BE2C (cell line): ENCODE data around the gene PLA2G10.
"Not testable (repeated sequence)": the region's sequence is repeated elsewhere in the genome, so short reads cannot be mapped to it uniquely, and the experiment has no call there.

ENCODE experiments used
- DNase-seq: peaks from one replicate; pipeline ENCODE4 v3.0.0-alpha.2; 2020
- H3K27me3 ChIP-seq: fragments of 250-450 bp; sonication (Bioruptor Pico); 2 replicates; pipeline ENCODE4 v1.5.1; 2020; ENCODE audit warnings: mild to moderate bottlenecking
- H3K36me3 ChIP-seq: fragments of 250-450 bp; sonication (Bioruptor Pico); 2 replicates; pipeline ENCODE4 v1.5.1; 2020; ENCODE audit warnings: mild to moderate bottlenecking
- H3K4me1 ChIP-seq: fragments of 250-450 bp; sonication (Bioruptor Pico); 2 replicates; pipeline ENCODE4 v1.5.1; 2020
- H3K4me3 ChIP-seq: 2 replicates; pipeline ENCODE4 v1.5.1; 2011; ENCODE audit warnings: low read depth, low read length
- H3K9me3 ChIP-seq: fragments of 250-450 bp; sonication (Bioruptor Pico); 2 replicates; pipeline ENCODE4 v1.5.1; 2020
- TF ChIP-seq, protein P1 (sequence below): IDR thresholded peaks from 2 replicates; pipeline ENCODE4 v1.5.1; 2012; ENCODE audit warnings: mild to moderate bottlenecking, low read depth, low read length

Gene PLA2G10

DNA sequence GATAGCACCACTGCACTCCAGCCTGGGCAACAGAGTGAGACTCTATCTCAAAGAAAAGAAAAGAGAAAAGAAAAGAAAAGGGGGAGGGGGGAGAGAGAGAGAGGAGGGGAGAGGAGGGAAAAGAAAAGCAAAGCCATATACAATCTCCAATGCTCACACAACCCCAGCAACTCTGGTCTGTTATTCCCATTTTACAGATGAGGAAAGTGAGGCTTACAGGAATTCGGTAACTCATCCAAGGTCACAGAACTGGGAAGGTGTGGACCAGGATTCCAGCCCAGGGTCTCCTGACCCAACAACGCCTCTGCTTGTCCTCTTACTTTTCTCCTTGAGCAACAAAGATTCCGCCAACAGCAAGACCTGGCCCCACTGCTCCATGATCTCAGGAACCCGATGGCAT is 13.0 kb downstream of the PLA2G10 start:
- Histone ChIP-seq H3K36me3 (no peaks in the 10 kb centered on the region), H3K27me3 (no peaks in the 10 kb centered on the region; the same call in 1 of the 2 replicates), H3K4me1 (no peaks in the 10 kb centered on the region), H3K9me3 (no peaks in the 10 kb centered on the region), H3K4me3 (no peak overlapping the region)
- TF ChIP-seq, protein P1, sequence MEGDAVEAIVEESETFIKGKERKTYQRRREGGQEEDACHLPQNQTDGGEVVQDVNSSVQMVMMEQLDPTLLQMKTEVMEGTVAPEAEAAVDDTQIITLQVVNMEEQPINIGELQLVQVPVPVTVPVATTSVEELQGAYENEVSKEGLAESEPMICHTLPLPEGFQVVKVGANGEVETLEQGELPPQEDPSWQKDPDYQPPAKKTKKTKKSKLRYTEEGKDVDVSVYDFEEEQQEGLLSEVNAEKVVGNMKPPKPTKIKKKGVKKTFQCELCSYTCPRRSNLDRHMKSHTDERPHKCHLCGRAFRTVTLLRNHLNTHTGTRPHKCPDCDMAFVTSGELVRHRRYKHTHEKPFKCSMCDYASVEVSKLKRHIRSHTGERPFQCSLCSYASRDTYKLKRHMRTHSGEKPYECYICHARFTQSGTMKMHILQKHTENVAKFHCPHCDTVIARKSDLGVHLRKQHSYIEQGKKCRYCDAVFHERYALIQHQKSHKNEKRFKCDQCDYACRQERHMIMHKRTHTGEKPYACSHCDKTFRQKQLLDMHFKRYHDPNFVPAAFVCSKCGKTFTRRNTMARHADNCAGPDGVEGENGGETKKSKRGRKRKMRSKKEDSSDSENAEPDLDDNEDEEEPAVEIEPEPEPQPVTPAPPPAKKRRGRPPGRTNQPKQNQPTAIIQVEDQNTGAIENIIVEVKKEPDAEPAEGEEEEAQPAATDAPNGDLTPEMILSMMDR, result no peak
- no peak for DNase-seq

DNA sequence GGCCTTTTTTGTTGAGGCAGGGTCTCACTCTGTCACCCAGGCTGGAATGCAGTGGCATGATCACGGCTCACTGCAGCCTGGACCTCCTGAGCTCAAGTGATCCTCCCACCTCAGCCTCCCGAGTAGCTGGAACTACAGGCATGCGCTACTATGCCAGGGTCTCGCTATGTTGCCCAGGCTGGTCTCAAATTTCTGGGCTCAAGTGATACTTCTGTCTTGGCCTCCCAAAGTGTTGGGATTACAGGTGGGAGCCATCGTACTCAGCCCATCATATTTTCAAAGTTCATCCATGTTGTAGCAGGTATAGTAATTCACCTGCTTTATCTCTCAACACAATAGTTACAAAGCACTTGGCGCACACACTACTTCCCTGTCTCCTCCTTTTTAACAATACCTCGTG is 13.7 kb downstream of the PLA2G10 start:
- not testable (repeated sequence) for H3K9me3 ChIP-seq, DNase-seq, H3K27me3 ChIP-seq, H3K4me1 ChIP-seq, H3K36me3 ChIP-seq, H3K4me3 ChIP-seq

DNA sequence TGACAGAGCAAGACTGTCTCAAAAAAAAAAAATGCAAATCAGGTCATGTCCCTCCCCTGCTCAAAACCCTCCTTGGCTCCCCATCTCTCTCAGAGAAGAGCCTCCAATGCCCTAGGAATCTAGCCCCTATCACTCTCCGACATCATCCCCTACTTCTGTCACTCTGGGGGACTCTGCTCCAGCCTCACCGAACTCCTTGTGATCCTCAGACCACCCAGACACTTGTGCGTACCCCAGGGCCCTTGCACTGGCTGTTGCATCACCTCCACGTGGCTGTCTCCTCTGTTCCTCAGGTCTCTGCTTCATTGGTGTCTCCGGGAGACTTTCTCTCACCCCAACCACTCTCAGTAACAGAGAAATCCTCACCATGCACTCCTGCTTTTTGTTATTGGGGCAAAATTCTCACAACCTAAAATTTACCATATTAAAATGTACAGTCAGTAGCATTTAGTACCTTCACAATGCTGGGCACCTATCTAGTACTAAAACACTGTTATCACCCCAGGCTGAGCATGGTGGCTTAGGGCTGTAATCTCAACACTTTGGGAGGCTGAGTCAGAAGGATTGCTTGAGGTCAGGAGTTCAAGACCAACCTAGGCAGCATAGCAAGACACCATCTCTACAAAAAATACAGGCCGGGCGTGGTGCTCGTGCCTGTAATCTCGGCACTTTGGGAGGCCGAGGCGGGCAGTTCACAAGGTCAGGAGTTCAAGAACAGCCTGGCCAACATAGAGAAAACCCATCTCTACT is 15.2 kb downstream of the PLA2G10 start:
- Histone ChIP-seq H3K27me3 (no peaks in the 10 kb centered on the region; the same call in 1 of the 2 replicates), H3K4me3 (no peak overlapping the region), H3K4me1 (no peaks in the 10 kb centered on the region), H3K9me3 (no peaks in the 10 kb centered on the region), H3K36me3 (no peaks in the 10 kb centered on the region)
- DNase-seq, result no peak
- TF ChIP-seq, protein P1, result no peak

DNA sequence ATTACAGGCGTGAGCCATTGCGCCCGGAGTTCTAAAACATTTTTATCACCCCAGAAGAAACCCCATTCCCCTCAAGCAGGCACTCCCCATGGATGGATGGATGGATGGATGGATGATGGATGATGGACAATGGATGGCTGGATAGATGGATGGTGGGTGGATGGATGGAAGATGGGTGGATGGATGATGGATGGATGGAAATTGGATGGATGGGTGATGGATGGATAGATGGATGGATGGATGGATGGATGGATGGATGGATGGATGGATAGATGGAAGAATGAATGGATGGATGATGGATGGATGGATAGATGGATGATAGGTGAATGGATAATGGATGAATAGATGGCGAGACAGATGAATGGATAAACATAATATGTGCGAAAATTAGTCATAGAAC is 16.5 kb downstream of the PLA2G10 start:
- no peak for DNase-seq
- no peak overlapping the region for H3K4me3 ChIP-seq
- H3K9me3 ChIP-seq, result no peaks in the 10 kb centered on the region
- no peaks in the 10 kb centered on the region for H3K36me3 ChIP-seq
- H3K4me1 ChIP-seq, result no peaks in the 10 kb centered on the region
- TF ChIP-seq, protein P1, result no peak
- H3K27me3 ChIP-seq, result no peaks in the 10 kb centered on the region; the same call in 1 of the 2 replicates

DNA sequence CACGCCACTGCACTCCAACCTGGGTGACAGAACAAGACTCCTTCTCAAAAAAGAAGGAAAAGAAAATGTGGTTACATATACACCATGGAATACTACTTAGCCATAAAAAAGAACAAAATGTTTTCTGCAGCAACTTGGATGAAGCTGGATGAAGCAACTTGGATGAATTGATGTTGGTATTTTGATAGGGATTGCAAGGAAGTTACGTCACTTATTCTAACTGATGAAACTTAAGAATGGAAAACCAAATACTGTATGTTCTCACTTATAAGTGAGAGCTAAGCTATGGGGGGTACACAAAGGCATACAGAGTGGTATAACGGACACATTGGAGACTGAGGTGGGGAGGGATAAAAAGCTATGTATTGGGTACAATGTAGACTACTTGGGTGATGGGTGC is 17.5 kb downstream of the PLA2G10 start:
- Histone ChIP-seq H3K4me3 (no peak overlapping the region), H3K27me3 (no peaks in the 10 kb centered on the region; the same call in 1 of the 2 replicates), H3K36me3 (no peaks in the 10 kb centered on the region), H3K9me3 (no peaks in the 10 kb centered on the region), H3K4me1 (no peaks in the 10 kb centered on the region)
- TF ChIP-seq, protein P1, result no peak
- DNase-seq, result no peak

DNA sequence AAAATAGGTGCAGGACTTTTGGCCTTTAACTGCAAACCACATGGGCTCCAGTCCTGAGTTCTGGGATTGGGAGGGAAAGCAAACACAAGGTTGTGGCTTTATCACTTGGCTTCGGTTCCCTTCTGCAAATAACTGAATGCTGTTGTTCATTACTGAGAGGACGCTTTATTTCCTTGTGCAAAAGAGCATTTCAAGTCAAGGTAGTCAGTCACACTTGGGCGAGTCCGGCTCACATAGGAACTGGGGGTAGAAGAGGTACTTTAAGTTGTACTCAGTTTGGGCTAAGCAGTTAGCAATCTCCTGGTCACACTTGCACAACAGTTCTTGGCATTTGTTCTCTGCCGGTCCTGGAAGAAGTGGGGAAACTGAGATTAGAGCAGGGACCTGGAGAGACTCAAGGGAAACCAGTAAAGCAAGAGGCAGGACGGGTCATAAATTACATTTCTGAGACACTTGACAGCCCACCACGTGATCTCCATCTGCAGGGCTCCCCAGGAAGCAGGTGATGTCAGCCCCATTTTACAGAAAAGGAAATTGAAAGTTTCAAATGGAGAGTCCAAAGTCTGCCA is 21.6 kb downstream of the PLA2G10 start:
- Histone ChIP-seq H3K27me3 (no peaks in the 10 kb centered on the region; the same call in 1 of the 2 replicates), H3K4me1 (no peaks in the 10 kb centered on the region), H3K36me3 (peaks cover 5% of the 10 kb centered on the region; the same call in 1 of the 2 replicates), H3K4me3 (no peak overlapping the region), H3K9me3 (no peaks in the 10 kb centered on the region)
- TF ChIP-seq, protein P1, result no peak
- no peak for DNase-seq
